ENCODE data around the gene LDLR.
"Not testable (repeated sequence)": the region's sequence is repeated elsewhere in the genome, so short reads cannot be mapped to it uniquely, and the experiment has no call there.

The LDLR gene

DNA sequence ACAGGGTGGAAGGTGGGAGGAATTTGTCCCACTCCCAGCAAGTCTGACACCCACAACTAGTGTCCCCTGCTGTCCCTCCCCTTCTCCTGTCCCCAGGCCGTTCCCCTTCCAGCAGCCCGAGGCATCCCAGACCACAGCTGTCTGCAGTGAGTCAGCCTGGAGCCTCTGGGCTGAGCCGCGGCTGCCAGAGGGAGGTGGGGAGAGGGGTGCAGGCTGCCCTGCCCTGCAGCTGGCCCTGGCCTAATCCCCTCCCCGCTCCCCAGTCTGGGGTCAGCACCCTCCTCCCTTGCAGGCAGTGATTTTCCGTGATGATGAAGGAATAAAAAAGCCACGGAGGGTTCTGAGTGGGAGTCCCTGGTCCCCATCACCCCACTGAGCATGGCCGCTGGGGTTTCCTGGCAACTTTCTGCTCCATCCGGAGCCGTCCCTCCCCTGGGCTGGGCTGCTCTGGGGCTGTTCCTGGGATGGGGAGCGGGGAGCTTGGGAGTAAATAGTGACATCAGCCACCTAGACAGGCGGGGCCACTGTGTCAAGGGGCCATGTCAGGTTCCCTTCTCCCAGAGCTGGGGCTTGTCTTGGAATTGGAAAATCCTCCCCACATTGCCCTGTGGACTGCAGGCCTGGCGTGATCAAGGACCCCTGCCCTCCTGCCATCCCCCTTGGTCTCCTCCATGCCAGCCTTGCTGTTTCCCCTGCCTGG is 49.5 kb downstream of the LDLR start:
- DNase-seq (ENCODE audit: low read depth in 4 of 4, low spot score in 1 of 4): no peak

DNA sequence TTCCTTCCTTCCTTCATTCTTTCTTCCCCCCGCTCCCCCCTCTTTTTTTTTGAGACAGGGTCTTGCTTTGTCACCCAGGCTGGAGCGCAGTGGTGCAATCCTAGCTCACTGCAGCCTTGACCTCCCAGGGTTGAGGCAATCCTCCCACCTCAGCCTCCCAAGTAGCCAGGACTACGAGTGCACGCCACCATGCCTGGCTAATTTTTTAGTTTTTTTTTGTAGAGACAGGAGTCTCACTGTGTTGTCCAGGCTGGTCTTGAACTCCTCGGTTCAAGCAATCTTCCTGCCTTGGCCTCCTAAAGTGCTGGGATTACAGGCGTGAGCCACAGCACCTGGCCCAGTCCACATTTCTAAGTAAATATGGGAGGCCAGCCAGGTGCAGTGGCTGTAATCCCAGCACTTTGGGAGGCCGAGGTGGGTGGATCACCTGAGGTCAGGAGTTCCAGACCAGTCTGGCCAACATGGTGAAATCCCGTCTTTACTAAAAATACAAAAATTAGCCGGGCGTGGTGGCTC is 50.8 kb downstream of the LDLR start:
- not testable (repeated sequence) for DNase-seq (ENCODE audit: low read depth in 4 of 4, low spot score in 1 of 4)

DNA sequence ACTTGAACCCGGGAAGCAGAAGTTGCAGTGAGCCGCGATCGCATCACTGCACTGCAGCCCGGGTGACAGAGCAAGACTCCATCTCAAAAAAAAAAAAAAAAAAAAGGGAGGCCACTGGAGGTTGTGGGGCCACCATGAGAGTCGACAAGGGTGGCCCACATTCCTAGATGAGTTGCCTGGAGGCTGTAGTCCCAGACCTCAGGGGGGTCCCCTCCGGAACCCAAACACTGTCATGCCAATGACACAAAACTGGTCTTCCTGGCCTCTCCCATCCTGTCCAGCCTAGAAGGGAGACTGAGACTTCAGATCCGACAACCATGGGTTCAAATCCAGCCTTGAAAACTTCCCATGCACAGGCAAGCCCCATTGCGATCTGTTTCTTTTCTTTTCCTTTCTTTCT is 51.6 kb downstream of the LDLR start:
- no peak for DNase-seq (ENCODE audit: low read depth in 4 of 4, low spot score in 1 of 4)

DNA sequence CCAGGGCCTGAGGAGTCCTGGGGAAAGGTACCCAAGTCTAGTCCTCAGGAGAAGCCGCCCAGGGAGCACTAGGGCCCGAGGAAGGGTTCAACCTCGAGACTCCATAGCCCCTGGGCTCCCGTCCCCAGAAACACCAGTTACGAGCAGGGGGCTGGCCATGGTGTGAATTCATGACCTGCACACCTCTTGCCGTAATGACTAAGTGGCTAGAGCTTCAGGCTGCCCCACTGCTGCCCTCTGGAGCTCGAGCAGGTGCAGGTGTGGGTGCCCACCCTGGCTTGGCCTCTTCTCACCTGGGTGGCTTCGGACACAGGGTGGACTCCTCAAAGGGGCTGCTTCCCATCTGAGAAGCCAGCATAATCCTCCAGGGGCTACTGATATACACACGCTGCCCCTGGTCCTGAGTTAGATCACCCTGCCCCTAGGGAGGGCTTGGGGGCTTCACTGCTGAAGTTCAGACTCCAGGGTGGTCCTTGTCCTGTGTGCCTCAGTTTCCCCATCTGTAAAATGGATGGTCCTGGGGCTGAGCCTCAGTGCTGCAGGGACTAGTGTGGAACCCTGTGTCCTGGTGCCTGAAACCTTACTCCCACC is 52.8 kb downstream of the LDLR start:
- no peak for DNase-seq (ENCODE audit: low read depth in 4 of 4, low spot score in 1 of 4)

DNA sequence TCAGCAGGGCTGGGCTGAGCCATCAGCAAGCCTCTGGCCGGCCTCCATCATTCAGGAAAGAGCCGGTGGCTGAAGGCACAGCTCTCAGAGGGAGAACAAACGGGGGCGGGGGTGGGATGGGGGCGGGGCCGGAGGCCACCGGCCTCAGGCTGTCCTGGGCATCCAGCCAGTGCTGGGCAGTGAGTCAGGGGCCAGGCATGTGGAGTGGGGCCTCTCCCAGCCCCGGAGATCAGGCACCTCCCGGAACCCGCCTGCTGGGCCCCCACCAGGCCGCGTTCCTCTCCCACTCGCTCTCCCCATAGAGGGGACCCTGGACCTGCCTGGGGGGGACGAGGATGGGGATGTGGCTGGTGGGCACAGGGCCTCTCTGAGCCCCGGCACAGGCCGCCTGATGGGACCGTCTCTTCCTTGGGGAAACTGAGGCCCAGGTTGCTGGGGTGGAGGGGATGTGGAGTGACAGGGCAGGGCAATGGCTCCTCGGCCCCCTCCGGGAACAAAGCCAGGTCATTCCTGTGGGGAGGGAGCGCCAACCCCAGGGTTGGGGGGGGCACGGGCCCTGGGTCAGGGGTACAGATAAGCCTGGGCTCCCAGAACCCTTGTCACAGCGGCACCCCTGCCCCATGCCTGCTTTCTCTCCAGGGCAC is 53.4 kb downstream of the LDLR start:
- no peak for DNase-seq (ENCODE audit: low read depth in 4 of 4, low spot score in 1 of 4)

DNA sequence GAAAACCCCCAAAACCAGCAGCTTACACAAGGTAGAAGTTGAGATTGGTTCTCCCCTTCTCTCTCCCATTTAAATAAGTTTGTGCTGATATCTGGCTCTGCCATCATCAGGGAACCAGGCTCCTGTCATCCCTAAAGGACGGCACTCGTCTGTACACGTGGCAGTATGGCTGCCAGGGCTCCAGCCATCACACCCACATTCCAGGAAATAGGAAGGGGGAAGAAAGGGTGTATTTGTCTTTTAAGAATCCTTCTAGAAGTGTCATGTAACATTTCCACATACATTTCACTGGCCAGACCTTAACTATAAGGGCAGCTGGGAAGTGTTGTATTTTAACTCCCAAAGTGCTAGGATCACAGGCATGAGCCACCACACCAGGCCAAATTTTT is 56.3 kb downstream of the LDLR start:
- DNase-seq (ENCODE audit: low read depth in 4 of 4, low spot score in 1 of 4): no peak

DNA sequence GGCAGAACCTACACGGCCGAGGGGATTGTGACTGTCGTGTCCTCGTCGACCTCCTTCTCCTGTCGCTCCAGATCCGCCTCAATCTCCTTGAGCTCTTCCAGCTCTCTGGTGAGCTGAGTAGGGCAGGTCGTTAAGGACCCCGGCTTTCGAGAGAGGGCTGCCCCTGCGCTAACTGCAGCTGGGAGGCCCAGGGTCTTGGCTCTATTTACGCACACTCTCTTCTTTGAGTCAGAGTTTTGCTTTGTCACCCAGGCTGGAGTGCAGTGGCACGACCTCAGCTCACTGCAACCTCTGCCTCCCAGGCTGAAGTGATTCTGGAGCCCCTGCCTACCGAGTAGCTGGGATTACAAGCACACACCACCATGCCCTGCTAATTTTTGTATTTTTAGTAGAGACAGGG is 58.7 kb downstream of the LDLR start:
- DNase-seq (ENCODE audit: low read depth in 4 of 4, low spot score in 1 of 4): no peak

DNA sequence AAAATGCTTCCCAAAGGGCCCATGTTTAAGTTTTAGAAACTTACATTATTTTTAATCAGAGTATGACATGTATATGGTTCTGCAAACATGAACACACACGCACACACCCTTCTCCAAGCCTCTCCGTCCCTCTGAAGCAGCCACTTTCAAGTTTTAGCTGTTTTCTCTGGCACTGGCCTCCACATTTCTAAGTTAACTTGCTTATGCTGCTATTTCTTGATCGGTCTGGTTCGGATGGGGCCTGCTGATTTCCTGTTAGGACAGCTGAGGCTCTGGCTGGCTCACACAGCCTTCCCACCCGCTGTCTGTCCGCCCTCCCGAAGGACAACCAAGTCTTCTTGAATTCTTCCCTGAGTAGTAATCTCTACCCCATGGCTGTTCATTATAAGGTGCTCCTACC is 61.9 kb downstream of the LDLR start:
- no peak for DNase-seq (ENCODE audit: low read depth in 4 of 4, low spot score in 1 of 4)

DNA sequence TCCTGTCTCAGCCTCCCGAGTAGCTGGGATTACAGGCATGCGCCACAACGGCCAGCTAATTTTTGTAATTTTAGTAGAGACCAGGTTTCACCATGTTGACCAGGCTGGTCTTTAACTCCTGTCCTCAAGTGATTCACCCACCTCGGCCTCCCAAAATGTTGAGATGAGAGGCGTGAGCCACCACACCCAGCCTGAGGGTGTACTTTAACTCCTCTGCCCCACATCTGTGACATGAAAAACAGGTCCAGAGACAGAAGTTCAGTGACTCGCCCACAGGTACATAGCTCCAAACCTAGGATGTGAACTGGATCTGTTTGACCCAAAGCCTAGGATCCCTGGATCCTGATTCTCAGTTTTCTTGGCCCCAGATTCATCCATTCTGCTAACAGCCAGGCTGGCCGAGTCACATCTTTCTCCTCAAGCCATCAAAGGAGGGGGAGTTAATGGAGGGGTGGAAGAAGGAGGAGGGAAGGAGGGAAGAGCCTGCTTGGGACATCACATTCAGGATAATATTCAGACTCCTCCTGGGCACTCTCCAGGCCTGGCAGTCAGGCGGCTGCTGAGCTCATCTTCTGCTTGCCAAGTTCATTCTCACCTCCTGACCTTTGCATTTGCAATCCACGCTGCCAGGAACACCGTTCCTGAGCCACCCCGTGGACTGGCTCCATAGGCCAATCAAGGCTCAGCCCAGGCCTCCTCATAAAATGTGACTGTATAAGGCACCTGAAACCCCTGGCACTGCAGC is 63.2 kb downstream of the LDLR start:
- DNase-seq (ENCODE audit: low read depth in 4 of 4, low spot score in 1 of 4): no peak

DNA sequence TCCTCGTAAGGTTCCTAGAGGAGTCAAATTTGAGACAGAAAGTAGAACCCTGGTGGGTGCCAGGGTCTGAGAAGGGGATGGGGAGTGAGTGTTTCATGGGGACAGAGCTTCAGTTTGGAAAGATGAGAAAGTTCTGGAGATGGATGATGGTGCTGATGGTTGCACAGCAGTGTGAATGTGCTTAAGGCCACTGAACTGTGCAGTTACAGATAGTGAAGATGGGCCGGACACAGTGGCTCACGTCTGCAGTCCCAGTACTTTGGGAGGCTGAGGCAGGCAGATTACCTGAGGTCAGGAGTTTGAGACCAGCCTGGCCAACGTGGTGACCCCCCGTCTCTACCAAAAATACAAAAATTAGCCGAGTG is 65.4 kb downstream of the LDLR start:
- no peak for DNase-seq (ENCODE audit: low read depth in 4 of 4, low spot score in 1 of 4)

DNA sequence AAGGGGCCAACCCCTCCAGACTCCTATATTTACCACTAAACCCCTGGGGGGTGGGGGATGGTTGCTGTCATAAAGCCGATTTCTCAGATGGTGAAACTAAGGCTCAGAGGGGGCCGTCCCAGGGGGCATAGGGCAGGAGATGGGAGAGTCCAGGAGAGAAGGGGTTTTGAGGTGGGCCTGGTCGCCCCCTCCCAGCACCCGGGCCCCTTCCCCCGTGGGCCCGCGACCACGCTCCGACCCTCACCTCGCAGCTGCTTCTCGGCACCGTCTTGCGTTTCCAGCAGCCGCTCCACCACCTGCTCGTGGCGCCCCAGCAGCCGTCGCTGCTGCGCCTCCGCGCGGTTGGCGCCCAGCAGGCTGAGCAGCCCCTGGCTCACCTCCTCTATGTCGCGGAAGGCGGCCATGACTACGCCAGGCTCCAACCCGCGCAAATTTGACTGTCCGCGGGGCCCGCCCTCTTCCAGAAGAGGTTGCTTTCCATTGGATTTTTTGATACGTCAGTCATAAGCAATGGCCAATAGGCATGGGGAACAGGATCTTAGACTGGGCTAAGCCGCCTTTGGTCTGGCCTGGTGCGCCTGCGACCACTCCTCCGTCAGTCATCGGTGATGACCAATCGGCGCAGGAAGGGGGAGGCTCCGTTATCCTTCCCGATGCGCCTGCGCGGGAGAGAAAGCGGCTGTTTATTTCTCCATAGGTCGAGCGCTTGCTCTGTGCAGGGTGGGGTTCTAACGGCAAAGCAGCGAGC is 66.3 kb downstream of the LDLR start, which contains the start of gene SPC24:
TSS of gene SPC24 (minus strand) at position 410 of the 748 bp plus-strand sequence. CDS start at position 404, 6 bp downstream.
- peak; percentile 69 to 91 (median 81) for DNase-seq (ENCODE audit: low read depth in 4 of 4, low spot score in 1 of 4)

DNA sequence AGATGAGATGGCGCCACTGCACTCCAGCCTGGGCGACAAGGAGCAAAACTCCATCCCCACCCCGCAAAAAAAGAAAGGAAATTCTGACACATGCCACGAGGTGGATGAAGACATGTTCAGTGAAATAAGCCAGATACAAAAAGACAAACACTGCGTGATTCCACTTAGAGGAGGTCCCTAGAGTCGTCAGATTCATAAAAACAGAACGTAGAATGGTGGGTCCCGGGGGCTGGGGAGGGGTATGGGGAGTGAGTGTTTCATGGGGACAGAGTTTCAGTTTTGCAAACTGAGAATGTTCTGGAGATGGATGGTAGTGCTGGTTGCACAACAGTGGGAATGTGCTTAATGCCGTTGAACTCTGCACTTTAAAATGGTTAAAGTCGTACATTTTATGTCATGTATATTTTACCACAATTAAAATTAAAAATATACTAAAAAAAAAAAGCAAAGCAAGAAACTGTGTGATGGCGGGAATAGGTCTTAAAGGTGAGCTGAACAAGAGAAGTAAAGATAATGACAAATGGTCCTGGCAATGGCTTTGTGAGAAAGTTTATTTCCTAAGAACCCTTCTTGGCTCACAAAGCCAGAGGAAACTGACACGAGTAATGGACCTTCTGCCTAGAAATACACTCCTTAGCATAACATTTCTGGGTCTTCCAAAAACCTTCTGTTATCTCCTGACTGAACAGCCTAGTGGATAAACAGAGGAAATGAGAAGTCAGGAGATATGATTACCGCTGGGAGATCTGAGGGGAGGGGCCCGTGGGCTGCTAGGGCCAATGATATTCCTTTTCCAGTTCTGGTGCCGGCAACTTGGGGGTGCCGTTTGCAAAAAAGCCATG is 70.6 kb downstream of the LDLR start:
- no peak for DNase-seq (ENCODE audit: low read depth in 4 of 4, low spot score in 1 of 4)

DNA sequence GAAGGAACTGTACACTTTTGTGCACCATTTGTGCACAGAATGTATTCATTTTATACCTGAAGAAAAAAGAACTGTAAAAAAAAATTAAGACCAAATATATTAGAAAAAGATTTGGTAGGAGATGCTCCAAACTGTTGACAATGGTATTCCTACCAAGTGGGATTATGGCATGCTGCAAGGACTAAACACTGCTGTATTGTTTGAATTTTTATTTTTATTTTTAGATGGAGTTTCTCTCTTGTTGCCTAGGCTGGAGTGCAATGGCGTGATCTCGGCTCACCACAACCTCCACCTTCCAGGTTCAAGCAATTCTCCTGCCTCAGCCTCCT is 71.1 kb downstream of the LDLR start:
- DNase-seq (ENCODE audit: low read depth in 4 of 4, low spot score in 1 of 4): not testable (repeated sequence)

DNA sequence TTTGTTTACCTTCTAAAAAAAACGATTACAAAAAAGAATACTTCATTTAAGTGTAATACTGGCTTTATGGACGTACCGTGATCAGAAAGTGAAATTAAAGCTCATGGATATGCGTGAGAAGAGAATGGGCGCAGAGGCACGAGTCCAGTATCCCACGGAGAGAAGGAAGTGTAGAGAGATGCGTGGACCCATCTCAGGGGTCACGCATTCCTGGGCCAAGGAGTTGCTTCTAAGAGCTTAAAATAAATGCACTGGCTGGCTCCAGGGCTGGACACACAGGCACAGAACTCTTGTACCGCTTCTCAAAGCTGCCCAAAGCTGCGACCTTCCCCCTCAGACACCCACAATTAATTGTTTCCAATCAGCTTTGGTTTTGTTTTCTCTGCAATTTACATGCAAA is 75.0 kb downstream of the LDLR start:
- no peak for DNase-seq (ENCODE audit: low read depth in 4 of 4, low spot score in 1 of 4)

DNA sequence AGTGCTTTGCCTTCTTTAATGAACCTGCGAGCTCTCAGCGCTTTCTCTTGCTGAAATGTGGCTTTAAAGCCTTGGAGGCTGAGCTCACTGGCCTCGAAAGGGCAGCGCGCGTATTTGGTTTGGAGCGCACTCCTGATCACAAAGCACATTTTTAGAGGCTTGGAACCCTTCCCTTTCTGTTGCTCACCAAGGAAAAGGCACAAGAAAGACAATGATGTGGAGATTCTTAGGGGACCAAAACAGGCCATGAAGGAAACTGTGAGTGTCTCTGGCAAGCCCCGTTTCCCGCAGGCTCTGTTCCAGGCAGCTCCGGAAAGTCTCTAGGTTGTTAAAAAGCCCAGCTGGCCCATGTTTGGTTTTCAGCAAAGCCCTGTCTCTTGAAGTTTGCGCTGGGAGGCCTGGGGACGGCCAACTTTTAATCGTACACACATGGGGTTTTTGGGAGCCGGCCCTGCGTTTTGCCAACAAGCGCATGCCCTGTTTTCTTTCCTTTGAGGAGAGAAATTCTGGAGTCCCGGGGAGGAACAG is 75.7 kb downstream of the LDLR start:
- DNase-seq (ENCODE audit: low read depth in 4 of 4, low spot score in 1 of 4): no peak

DNA sequence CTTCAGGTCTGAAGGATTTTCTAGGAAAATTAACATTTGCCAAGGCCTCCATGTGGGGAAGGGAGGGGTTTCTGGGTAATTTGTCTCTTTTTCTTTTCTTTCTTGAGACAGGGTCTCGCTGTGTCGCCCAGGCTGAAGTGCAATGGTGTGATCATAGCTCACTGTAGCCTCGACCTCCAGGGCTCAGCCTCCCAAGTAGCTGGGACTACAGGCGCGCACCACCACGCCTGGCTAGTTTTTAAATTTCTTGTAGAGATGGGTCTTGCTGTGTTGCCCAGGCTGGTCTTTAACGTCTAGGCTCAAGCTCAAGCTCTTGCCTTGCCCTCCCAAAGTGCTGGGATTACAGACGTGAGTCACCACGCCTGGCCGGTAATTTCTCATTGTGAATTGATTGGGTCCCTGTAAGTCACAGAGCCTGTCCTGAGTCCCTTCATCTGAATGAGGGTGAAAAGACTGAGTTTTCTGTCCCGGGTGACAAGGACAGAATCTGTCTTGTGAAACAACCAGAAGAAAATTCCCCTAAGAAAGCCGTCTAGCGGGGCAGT is 76.3 kb downstream of the LDLR start:
- no peak for DNase-seq (ENCODE audit: low read depth in 4 of 4, low spot score in 1 of 4)

DNA sequence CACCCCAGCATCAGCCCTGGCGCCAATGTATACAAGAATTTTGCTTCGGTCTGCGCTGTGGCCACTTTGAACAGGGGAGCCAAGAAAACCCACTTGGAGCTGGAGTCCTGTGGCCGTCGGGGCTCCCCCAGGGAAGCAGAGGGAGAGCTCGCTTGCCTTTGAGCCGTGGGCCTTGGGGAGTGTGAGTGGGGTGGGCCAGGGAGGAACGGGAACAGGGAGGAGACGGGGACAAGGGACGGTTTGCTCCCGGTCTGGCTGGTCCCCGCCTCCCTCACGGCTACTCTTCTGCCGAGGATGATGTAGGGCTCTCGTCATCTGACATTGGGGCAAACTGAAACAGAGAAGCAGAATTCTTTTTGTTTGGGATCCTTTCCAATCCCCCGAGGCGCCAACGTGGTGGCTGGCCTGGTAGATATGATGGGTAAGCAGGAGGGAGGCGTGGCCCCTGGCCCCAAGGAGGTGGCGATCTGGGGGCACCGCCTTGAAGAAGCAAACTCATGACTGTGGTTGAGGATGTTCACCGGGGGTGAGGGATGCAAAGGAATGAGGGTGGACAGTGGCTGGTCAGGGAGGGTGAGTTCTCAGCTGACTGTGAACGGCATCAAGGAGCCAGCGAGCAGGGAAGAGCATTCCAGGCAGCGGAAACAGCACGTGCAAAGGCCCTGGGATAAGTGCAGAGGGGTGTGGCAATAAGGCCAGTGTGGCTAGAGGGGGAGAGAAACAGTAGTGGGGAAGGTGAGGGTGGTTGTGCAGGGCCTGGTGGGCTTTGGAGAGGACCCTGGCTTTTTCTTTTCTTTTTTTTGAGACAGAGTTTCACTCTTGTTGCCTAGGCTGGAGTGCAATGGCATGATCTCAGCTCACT is 77.2 kb downstream of the LDLR start:
- DNase-seq (ENCODE audit: low read depth in 4 of 4, low spot score in 1 of 4): no peak

DNA sequence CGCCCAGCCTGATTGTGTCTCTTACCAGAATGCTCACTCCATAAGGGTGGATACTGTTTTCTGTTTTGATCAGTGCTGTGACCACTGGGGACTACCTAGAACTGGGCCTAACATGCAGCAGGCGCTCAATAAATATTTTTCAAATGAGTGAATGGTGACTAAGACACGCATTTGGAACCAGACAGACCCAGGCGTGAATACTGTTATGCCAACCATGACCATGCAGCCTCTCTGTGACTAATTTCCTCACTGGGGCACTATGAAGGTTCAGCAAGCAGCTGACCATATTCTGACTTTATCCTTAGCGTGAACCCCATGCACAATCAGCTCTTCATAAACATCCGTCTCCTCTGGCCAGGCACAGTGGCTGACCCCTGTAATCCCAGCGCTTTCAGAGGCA is 79.3 kb downstream of the LDLR start:
- DNase-seq (ENCODE audit: low read depth in 4 of 4, low spot score in 1 of 4): no peak

All from stimulated activated CD4-positive, alpha-beta T cell treated with anti-CD3 and anti-CD28 coated beads, Interleukin-1b, Interleukin-23, amount 100 ng/mL, for 24 hours (primary cell).